ENCODE measurements around the gene ZNF491. TPM values are rescaled to one million over a fixed set of nuclear protein-coding genes. Genes with fewer than 3 reads are reported as not detected.

ZNF491 gene
- total RNA-seq, 1 donor from 2014 or later: 0.82 TPM

DNA sequence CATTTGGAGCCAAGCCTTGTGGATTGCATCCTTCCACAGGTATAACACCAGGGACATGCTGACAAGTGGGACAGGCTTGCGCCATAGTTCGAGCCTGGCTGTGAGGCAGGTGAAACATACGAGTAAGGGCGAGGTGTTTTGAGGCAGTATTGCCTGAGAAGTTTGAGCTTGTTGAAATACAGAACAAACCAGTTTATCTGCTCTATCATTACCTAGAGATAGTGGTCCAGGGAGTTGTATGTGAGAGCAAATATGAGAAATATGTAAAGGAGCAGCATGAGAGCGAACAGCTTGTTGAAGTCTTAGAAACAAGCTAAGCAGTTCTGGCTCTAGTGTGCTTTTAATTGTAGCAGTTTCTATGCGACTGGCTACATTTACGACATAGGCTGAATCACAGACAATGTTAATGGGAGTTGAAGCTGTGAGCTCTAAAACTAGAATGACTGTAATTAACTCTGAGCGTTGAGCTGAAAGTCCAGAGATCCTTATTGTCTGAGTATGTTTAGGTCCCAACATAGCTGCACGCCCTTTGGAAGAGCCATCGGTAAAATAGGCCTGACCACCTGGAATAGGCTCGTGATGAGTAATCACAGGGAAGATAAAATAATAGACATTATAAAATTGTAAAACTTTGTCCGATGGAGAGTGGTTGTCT is 58.4 kb downstream of the ZNF491 start:
- intact Hi-C loops (cut with micrococcal nuclease): no loop called here
- no peaks in the 10 kb centered on the region for H3K4me1 Mint-ChIP-seq (ENCODE audit: low read depth)
- peaks cover 79% of the 10 kb centered on the region for H3K9me3 Mint-ChIP-seq
- H3K27ac Mint-ChIP-seq: no peak overlapping the region
- no peaks in the 10 kb centered on the region for H3K27me3 Mint-ChIP-seq (ENCODE audit: low read depth)
- peaks cover 49% of the 10 kb centered on the region for H3K36me3 Mint-ChIP-seq (ENCODE audit: low read depth)
- no peak for DNase-seq (ENCODE audit: low spot score)
- no peak overlapping the region for H3K4me3 Mint-ChIP-seq (ENCODE audit: low read depth)

Other genes with a start within 250 kb of the ZNF491 start
- 64.1 and 68.3 TPM in 2 replicates for gene ELOF1, start 239.3 kb upstream of the ZNF491 start, total RNA-seq
- gene ACP5, start 220.9 kb upstream of the ZNF491 start, total RNA-seq: 25.4 and 27.0 TPM in 2 replicates
- gene ZNF627, start 201.0 kb upstream of the ZNF491 start, total RNA-seq: 8.3 and 10.9 TPM in 2 replicates
- gene ZNF823, start 59.6 kb upstream of the ZNF491 start, total RNA-seq: 3.6 TPM in 2 replicates
- 4.2 and 4.9 TPM in 2 replicates for gene ZNF441, start 31.5 kb upstream of the ZNF491 start, total RNA-seq
- gene ZNF440, start 15.8 kb downstream of the ZNF491 start, total RNA-seq: 10.8 and 11.0 TPM in 2 replicates
- gene ZNF439, start 50.2 kb downstream of the ZNF491 start, total RNA-seq: 4.3 and 5.1 TPM in 2 replicates
- gene ZNF69, start 89.3 kb downstream of the ZNF491 start, total RNA-seq: 1.1 and 1.6 TPM in 2 replicates
- 14.5 and 14.6 TPM in 2 replicates for gene ZNF700, start 126.6 kb downstream of the ZNF491 start, total RNA-seq
- 0.43 and 0.74 TPM in 2 replicates for gene ZNF763, start 166.5 kb downstream of the ZNF491 start, total RNA-seq
- 0.55 TPM in 2 replicates for gene ZNF433, start 237.2 kb downstream of the ZNF491 start, total RNA-seq

All from activated T-helper 2 cell treated with anti-CD3 and anti-CD28 coated beads, Interferon-gamma antibody, Interleukin-2, Interleukin-4, amounts not matched to agents 10 μg/mL and 5 μg/mL and 100 μg/mL, durations not matched to agents 14 hours and 24 hours and 36 hours (primary cell).